KOPT-K1 (cell line): Measurements from ENCODE around the gene MAP2K2.

Experiments
- H3K27ac ChIP-seq: fragments of 200-600 bp; sonication (generic); 2 replicates; pipeline ENCODE4 v1.5.1; 2016; ENCODE audit warnings: antibody characterized with exemption, mild to moderate bottlenecking, low read depth, low read length; ENCODE audit not compliant: poor library complexity, severe bottlenecking
- H3K36me3 ChIP-seq: fragments of 200-600 bp; sonication (generic); 2 replicates; pipeline ENCODE4 v1.5.1; 2017; ENCODE audit warnings: antibody characterized with exemption, mild to moderate bottlenecking, low read length, moderate library complexity; ENCODE audit not compliant: insufficient read depth
- H3K9me3 ChIP-seq: fragments of 200-600 bp; sonication (generic); 2 replicates; pipeline ENCODE4 v1.5.1; 2017; ENCODE audit warnings: antibody characterized with exemption, low read length, mild to moderate bottlenecking; ENCODE audit not compliant: insufficient read depth, poor library complexity, severe bottlenecking

Gene MAP2K2

DNA sequence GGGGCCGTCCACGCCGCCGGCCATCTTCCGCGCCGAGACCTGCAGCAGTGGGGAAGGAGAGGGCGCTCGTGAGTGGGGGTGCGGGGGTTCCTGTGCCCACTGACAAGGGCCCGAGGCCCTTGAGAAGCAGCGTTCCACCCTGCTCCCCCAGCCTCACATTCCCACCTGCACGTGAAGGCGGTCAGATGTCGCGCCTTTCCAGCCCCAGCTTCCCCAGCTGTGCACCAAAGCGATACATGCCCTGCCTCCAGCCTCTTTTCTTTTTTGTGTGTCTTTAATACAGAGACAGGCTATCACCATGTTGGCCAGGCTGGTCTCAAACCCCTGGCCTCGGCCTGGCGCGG, 68.7 kb downstream of the MAP2K2 start:
- H3K36me3 ChIP-seq: peaks cover 86% of the 10 kb centered on the region

DNA sequence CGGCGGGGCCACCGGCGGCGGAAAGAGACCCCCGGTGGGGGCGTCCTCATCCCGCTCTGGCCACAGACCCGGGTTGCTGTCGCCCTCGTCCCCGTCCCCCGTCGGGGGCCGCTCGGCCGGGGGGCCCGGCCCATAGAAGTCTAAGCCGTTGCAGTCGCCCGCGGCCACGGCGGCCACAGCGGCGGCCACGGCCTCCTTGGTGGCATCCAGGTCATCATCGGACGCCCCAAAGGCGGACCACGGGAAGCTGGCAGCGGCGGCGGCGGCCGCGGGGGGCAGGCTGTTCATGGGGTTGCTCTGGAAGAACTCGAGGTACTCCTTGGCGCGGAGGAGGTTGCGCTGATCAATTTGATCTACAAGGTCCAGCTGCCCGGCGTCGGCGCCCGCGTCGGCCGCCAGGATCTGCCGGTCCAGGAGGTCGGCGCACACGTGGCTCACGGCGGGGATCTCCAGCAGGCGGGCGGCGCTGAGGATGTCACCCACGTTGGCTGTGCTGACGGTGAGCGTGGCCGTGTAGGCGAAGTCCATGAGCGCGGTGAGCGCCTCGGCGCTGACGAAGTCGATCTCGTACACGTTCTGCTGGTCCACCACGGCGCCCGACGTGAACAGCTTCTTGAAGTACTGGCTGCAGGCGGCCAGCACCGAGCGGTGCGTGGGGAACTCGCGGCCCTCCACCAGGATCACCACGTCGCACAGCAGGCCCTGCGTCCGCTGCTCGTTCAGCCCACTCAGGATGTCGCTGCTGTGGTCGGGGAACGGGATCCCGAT, 69.3 kb downstream of the MAP2K2 start:
- Histone ChIP-seq H3K36me3 (peaks cover 90% of the 10 kb centered on the region), H3K27ac (no peak overlapping the region)

More for the DNA sequence above, 68.7 kb downstream of the MAP2K2 start:
- Histone ChIP-seq H3K9me3 (no peaks in the 10 kb centered on the region), H3K27ac (no peak overlapping the region)

DNA sequence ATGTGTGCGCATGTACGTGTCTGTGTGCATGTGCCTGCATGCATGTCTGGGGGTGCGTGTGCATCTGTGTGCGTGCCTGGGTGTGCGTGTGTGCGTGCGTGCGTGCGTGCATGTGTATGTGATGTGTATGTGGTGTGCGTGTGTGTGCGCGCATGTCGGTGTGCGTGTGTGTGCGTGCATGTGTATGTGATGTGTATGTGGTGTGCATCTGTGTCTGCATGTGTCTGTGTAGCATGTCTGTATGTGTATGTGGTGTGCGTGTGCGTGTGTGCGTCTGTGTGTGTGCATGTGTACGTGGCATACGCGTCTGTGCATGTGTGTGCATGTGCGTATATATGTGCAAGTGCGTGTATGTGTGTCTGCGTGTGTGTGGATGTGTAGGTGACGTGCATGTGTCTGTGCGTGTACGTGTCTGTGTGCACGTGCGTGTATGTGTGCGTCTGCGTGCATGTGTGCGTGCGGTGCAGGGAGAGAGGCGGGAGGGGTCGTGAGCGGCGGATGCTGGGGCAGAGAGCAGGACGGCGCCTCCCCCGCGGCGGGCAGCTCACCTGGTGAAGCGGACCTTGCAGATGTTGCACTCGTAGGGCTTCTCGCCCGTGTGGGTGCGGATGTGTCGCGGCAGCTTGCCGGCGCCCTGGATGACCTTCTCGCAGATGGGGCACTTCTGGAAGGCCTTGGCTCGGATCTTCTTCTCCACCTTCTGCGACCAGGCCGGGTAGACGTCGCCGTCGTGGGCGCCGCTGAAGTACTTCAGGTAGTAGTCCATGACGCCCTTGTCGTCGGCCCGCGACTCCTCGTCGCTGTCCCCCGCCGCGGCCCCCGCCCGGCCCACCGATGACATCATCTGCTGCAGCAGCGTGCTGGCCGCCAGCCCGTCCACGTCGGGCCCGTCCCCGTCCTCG, 70.2 kb downstream of the MAP2K2 start:
- no peak overlapping the region for H3K27ac ChIP-seq

More for the DNA sequence above, 69.3 kb downstream of the MAP2K2 start:
- H3K9me3 ChIP-seq: no peaks in the 10 kb centered on the region

DNA sequence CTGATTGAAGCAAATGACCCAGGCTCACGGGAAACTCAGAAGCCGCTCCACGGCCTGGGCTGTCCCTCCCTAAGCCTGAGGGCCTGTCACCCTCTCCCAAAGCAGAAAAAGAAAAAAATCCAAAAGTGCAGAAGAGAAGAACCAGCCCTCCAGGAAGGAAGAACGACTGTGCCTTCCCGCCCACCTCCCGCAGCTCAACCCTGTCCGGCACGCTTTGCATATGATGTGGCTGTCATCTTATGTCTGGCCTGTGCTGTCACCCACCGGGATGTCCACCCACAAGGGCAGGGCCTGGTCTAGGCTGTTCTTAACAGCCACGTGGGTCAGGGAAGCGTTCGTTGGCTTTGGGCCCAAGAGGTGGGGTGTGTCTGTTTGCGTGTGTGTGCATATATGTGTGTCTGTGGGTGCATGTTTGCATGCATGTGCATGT, 70.9 kb downstream of the MAP2K2 start:
- no peak overlapping the region for H3K27ac ChIP-seq

More for the DNA sequence above, 70.2 kb downstream of the MAP2K2 start:
- no peaks in the 10 kb centered on the region for H3K9me3 ChIP-seq
- peaks cover 91% of the 10 kb centered on the region for H3K36me3 ChIP-seq

DNA sequence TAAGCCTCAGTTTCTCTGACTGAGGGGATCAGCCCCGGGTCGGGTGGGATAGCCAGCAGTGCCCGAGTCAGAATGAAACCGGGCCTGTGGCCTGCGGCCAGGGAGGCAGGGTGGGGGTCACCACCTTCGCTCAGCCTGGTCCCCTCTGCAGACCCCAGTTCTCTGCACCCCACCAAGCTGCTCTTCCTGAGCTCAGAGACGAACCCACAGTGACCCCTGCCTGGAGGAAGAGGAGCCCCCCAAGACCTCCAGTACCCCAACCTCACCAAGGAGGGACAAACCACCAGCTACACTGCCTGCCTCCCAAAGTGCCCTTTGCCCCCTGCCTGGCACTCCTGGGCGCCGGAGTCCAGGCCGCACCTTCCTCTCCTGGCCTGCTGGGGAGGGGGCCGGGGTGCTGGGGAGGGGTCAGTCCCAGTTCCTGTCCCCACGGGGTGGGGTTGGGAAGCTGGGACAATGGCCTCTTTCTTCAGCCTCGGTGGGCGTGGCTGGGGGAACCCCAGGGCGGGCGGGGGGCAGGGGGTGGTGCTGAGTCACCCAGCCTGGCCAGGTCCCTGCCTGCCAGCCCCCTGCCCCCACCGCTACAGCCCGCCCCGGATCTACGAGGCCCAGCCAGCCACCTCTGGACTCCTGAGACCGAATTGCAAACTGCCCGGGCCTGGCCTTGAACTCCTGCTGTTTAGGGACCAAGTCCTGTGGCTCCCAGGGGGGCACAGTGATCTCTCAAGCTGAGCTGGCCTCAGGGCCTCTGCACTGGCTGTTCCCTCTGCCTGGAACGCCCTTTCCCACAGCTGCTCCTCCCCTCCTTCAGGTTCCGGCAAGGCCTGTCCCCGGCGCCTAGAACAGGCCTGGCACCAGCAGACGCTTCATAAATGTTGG, 71.6 kb downstream of the MAP2K2 start:
- Histone ChIP-seq H3K36me3 (peaks cover 96% of the 10 kb centered on the region), H3K27ac (no peak overlapping the region), H3K9me3 (no peaks in the 10 kb centered on the region)

More for the DNA sequence above, 70.9 kb downstream of the MAP2K2 start:
- H3K36me3 ChIP-seq: peaks cover 96% of the 10 kb centered on the region
- H3K9me3 ChIP-seq: no peaks in the 10 kb centered on the region

DNA sequence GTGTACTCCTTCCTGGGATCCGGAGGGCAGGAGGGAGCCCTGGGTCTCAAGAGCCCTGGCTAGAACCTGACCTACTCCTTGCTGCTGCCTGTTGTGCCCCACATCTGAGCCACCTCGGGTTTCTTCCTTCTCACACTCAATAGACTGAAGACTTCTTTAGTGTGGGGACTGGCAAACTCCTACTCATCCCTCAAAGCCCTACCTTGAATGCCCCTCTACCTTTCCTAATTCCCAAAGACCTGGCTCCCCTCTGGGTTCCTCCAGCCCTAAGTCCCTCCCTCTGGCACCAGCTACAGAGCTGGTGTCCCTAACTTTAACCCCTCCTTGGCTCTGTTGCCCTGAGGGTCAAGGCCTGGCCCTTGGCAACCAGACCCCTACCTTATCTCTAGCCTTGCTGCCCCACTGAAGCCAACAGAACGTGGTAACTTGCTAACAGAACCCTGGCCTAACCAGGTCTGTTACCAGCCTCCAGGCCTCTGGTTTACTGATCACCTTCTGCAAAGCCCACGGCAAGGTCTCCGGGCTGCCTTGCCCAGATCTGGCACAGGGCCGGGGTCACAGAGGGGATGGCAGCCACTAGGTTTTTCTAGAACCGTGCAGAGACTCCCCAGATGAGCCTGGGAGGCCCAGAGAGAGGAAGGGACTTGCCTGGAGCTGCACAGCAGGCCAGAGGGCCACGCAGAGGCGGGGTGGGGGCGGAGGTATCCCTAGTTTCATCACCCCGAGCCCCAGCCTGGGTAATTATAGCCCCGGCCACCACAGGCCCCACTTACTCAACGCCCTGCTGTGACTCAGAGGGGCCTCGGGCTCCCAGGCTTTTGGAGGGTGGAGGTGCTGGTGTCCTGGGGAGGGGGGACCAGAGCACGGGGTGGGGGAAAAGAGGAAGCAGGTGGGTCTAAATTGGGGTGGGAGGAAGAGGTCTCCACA, 72.5 kb downstream of the MAP2K2 start:
- H3K27ac ChIP-seq: no peak overlapping the region
- no peaks in the 10 kb centered on the region for H3K9me3 ChIP-seq
- H3K36me3 ChIP-seq: peaks cover 98% of the 10 kb centered on the region

DNA sequence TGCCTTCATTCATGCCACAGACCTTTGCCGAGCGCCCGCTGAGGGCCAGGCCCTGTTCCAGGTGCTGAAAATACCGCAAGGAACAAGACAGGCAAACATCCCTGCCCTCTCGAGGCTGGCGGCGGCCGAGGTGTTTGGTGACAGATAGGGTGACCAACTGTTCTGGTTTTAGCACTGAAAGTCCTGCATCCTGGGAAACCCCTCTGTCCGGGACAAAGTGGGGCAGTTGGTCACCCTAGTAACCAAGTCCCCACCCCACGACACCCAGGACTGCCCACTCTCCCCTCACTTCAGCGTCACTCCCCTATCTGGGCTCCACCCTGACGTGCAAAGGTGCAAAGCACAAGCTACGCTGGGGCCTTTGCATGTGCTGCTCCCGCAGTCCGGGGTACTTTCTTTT, 74.5 kb downstream of the MAP2K2 start:
- Histone ChIP-seq H3K9me3 (no peaks in the 10 kb centered on the region), H3K36me3 (peaks cover 98% of the 10 kb centered on the region), H3K27ac (no peak overlapping the region)

DNA sequence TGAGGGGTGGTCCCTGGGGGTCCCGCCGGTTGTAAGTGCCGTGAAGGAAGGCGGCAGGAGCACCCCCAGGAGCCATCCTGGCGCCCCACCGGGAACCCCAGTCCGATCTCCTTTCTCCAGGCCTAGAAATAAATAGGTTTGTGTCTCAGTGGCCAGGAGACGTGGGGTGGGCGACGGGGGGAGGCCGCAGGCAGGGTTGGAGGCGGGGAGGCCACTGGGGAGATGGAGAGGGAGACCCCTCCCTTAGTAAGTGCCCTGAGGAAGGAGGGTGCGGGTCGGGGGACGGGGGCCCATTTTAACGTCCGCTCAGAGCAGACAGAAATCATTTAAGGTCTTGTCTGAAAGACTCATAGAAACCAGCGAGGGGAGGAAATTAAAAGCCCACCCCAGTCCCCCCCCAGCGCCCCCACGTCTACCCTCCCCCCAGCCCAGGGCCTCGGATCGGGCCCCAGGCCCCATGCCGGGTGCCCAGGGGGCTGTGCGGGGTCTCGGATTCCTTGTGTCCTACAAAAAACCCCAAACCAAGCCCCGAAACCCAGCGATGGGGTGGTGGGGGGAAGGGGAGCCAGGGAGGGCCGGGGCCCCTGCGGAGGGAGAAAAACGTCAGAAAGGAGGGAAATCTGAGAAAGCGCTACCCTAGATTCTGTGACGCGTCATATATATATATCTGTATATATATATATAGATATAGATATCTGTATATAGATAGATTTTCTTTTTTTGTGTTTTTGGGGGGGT, 76.8 kb downstream of the MAP2K2 start:
- Histone ChIP-seq H3K36me3 (peaks cover 86% of the 10 kb centered on the region), H3K27ac (no peak overlapping the region), H3K9me3 (no peaks in the 10 kb centered on the region)

DNA sequence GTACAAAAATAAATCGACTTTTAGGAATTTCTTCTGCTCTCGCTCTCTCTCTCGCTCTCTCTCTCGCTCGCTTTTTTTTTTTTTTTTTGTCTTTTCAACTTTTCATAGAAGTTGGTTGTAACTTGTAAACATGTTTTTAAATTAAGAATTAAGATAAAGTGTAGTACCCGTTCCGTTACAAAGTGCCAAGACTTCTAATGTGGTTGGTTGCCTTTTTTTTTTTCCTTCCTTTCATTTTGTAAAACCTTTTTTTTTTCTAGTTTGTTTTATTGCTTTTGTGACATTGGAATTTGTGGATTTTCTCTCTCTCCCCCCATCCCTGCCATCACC, 77.6 kb downstream of the MAP2K2 start:
- H3K27ac ChIP-seq: no peak overlapping the region
- H3K9me3 ChIP-seq: no peaks in the 10 kb centered on the region
- H3K36me3 ChIP-seq: peaks cover 86% of the 10 kb centered on the region

DNA sequence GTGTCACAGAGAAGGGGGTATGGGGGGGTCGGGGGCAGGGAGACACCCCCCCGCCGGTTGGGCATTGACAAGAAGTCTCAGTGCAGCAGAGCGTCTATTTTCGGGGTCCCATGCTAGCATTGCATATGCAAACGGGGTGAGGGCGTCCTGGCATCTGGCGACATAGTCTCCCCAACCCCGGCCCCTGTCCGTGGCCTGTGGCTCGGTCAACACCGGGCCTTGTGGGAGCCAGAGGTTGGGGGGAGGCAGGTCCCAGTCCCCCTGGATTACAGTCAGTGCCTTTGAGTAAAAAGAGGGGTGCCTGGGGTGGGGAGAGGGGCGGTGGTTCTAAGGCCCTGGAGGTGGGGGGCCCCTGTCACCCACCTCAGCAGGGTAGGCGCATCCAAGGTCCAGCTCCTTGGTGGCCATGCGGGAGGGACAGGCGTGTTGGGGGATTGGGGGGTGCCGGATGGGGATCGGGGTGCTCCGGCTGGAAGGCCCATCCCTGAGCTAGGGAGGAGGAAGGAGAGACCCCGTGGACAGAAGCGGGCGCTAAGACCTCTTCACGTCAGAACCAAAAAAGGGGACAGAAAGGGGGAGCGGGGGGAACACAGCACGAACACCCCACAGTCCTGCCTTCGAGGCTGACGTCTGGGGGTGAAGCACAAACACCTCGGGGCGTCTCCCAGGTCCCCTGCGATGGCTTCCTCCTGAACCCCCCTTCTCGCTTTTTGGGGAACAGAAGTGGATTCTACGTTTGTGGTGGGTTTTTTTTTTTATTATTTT, 78.1 kb downstream of the MAP2K2 start:
- H3K9me3 ChIP-seq: no peaks in the 10 kb centered on the region
- peaks cover 85% of the 10 kb centered on the region for H3K36me3 ChIP-seq
- H3K27ac ChIP-seq: no peak overlapping the region

DNA sequence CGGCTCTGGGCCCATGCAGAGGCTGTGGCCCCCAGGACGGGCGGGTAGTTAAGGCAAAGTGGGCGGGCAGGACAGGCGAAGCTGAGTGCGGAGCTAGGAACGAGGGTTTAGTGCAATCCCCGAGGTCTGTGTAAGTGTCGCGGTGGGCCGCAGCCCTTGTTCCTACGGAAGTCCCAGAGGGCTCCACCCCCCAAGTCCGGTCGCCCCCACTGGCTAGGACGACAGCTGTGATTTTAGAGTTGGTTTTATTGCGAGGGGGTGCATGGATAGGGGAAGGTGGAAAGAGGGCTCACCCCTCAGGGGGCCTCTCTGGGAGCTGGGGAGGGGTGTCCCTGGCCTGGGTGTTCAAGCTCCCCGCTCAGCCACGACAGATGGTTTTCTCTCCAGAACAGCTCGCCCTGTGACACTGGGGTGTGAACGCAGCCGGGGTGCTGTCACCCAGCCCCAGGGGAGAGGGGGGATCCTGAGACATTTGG, 78.9 kb downstream of the MAP2K2 start:
- Histone ChIP-seq H3K27ac (no peak overlapping the region), H3K36me3 (peaks cover 85% of the 10 kb centered on the region), H3K9me3 (no peaks in the 10 kb centered on the region)

DNA sequence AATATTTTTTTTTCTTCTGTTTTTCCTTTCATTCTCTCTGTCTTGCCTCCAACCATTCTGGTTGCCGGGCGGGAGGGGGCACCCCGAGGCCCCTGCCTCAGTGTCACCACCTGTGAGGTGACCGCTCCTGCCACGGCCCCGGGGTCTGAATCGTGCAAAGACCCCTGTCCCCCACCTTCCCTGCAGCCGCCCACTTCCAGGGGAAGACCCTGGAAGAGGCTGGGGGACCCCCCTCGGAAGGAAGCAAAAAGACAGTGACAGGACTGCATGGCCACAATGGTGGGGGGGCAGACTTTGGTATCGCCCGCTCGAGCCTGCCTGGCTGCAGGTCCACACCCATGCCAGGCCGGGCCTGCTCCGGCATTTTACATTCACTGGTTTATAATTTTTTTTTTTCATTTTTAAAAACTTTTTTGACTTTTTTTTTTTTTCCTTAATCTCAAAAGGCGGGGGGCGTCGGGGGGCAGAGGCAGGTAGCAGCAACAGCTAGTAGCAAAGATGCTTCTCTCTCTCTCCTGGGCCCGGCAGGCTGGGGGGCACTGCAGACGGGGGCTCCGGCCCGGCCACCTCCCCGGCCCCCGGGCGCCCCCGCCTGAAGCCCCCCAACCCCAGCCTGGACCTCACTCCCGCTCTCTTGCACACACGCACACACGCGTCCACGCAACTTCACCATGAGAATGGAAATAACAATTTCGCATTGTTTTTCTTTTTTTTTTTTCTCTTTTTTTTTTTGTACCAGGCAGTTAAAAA, 79.8 kb downstream of the MAP2K2 start:
- H3K36me3 ChIP-seq: peaks cover 77% of the 10 kb centered on the region

More for the DNA sequence above, 79.8 kb downstream of the MAP2K2 start:
- H3K27ac ChIP-seq: no peak overlapping the region
- no peaks in the 10 kb centered on the region for H3K9me3 ChIP-seq
